Esophagus squamous epithelium (tissue), 5 donors: Measurements from ENCODE around the gene SYP. TPM values are rescaled to one million over a fixed set of nuclear protein-coding genes. Genes with fewer than 3 reads are reported as not detected.

Experiments
- DNase-seq: peaks from one replicate; lab custom pipeline; 2025; lab: John Stamatoyannopoulos, UW
- H3K27ac ChIP-seq, 4 donors: fragments of 200-600 bp; sonication (generic); one replicate each; pipeline ENCODE4 v1.5.1; 2016 to 2019; ENCODE audit warnings: mild to moderate bottlenecking in 1 of 4
- H3K27me3 ChIP-seq, 4 donors: fragments of 200-600 bp; sonication (generic); 1 replicate in 3 of 4; 2 replicates in 1 of 4; pipeline versions ENCODE4 v1.5.1 to v1.6.0; 2017 to 2021; ENCODE audit warnings: antibody characterized with exemption in 1 of 4
- H3K36me3 ChIP-seq, 3 donors: fragments of 200-600 bp; sonication (generic); one replicate each; pipeline ENCODE4 v1.5.1; 2016 to 2019
- H3K4me1 ChIP-seq, 3 donors: fragments of 200-600 bp; sonication (generic); one replicate each; pipeline ENCODE4 v1.5.1; 2017 to 2019
- H3K4me3 ChIP-seq, 4 donors: fragments of 200-600 bp; sonication (generic); 1 replicate in 3 of 4; 2 replicates in 1 of 4; pipeline ENCODE4 v1.5.1; 2016 to 2019; ENCODE audit warnings: mild to moderate bottlenecking in 2 of 4, moderate library complexity in 1 of 4
- H3K9me3 ChIP-seq, 3 donors: fragments of 200-600 bp; sonication (generic); one replicate each; pipeline ENCODE4 v1.5.1; 2016 to 2019
- POLR2A ChIP-seq, 4 donors: fragments of 450-650 bp; IDR thresholded peaks; one replicate each; pipeline ENCODE4 v1.6.1; 2017; ENCODE audit warnings: antibody characterized with exemption in 4 of 4, mild to moderate bottlenecking in 4 of 4, moderate library complexity in 3 of 4
- WGBS, 2 donors: methylation state at CpG; one replicate each; pipeline ENCODE4 v1.1.5; 2018; 5-methylcytosine and 5-hydroxymethylcytosine counted together
- intact Hi-C: fragments of 100-400 bp; cut with DNase I; formaldehyde crosslinking; loops from one replicate; pipeline ENCODE4 v1.15.0; 2022
- total RNA-seq, 4 donors: library from RNA; depleted of rRNA; stranded (reverse); fragments of >200 nt; gene quantifications; one replicate each; pipeline ENCODE4 v1.1.0, GENCODE V29; 2016
- TF ChIP-seq, protein P1 (sequence below), 6 experiments: fragments of 450-650 bp in 4 of 6; fragments of 200-600 bp in 2 of 6; sonication (generic) in 2 of 6; IDR thresholded peaks; one replicate each; pipeline ENCODE4 v1.5.1; 2016 to 2019; ENCODE audit warnings: antibody characterized with exemption in 6 of 6, mild to moderate bottlenecking in 4 of 6, moderate library complexity in 4 of 6
- donor health status: DM: yes; HTN: yes; CAD: no.

The SYP gene
- total RNA-seq, 4 donors from 2014 or later, result 0.15 to 0.57 (median 0.37) TPM

DNA sequence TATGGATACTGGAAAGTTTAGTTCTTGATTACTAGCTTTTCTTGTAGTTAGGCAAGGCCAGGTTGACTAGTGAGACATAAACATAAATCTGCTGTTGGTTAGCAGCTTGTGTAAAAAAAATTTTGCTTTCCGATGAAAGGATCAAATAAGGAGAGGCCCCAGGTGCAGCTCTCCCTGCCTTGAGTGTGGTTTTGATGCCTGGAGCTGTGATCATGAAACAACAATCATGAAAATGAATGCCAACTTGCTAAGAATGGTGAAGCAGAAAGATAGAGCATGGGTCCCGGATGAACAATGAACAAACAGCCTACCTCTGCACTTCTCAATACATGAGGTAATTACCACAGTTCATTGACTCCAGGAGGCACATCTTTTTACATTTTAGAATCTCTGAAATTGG lies 14.4 kb upstream of the SYP start:
- Histone ChIP-seq H3K36me3 (no peaks in the 10 kb centered on the region), H3K4me3 (no peak overlapping the region), H3K27me3 (peaks cover 0 to 11% (median 0%) of the 10 kb centered on the region in 4 donors), H3K4me1 (no peaks in the 10 kb centered on the region), H3K9me3 (no peaks in the 10 kb centered on the region), H3K27ac (no peak overlapping the region)
- no peak for DNase-seq
- 66 to 100% methylated on average over 1 to 2 of the region's 2 CpGs for WGBS, 2 donors
- TF ChIP-seq, protein P1, sequence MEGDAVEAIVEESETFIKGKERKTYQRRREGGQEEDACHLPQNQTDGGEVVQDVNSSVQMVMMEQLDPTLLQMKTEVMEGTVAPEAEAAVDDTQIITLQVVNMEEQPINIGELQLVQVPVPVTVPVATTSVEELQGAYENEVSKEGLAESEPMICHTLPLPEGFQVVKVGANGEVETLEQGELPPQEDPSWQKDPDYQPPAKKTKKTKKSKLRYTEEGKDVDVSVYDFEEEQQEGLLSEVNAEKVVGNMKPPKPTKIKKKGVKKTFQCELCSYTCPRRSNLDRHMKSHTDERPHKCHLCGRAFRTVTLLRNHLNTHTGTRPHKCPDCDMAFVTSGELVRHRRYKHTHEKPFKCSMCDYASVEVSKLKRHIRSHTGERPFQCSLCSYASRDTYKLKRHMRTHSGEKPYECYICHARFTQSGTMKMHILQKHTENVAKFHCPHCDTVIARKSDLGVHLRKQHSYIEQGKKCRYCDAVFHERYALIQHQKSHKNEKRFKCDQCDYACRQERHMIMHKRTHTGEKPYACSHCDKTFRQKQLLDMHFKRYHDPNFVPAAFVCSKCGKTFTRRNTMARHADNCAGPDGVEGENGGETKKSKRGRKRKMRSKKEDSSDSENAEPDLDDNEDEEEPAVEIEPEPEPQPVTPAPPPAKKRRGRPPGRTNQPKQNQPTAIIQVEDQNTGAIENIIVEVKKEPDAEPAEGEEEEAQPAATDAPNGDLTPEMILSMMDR (IDR thresholded peaks at IDR 0.05), result no peak
- TF ChIP-seq POLR2A (IDR thresholded peaks at IDR 0.05), result no peak
- intact Hi-C loops, result no loop called here

- Histone ChIP-seq H3K4me3 (no peak overlapping the region), H3K36me3 (no peaks in the 10 kb centered on the region), H3K4me1 (no peaks in the 10 kb centered on the region), H3K27me3 (peaks cover 0 to 13% (median 0%) of the 10 kb centered on the region in 4 donors), H3K27ac (no peak overlapping the region), H3K9me3 (no peaks in the 10 kb centered on the region)
- no peak for DNase-seq
- intact Hi-C loops, result no loop called here
- 57 to 67% methylated on average over 1 of the region's 1 CpG for WGBS, 2 donors
- TF ChIP-seq POLR2A (IDR thresholded peaks at IDR 0.05), result no peak
- TF ChIP-seq, protein P1 (IDR thresholded peaks at IDR 0.05), result no peak
Observed at GRCh38 chrX:49212861-49213260, 12.9 kb upstream of the SYP start.

DNA sequence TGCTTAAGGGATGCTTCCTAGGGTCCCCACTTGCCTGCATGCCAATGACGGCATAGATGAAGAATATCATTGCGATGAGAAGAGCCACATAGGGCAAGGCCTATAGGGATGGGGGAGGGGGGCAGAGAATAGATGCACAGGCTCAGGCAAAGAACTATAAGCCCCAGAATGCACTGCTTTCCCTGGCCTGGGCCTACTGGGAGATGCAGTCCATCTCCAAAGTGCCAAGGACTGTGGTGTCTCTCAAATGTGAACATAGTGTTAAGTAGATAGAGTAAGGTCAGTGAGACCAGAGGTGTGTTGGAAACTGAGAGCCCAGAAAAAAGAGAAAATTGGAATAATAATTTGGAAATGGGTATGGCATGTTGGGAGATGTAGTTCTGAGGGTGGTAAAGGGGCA lies 12.2 kb upstream of the SYP start:
- intact Hi-C loops, result no loop called here
- TF ChIP-seq, protein P1 (IDR thresholded peaks at IDR 0.05), result no peak
- no peak for TF ChIP-seq POLR2A (IDR thresholded peaks at IDR 0.05)
- 80% methylated on average over 1 of the region's 2 CpGs; no CpG with 5 or more reads in 1 of the 2 donors for WGBS, 2 donors
- no peak overlapping the region for H3K4me3 ChIP-seq
- H3K27me3 ChIP-seq, result peaks cover 0 to 13% (median 0%) of the 10 kb centered on the region in 4 donors
- H3K4me1 ChIP-seq, result no peaks in the 10 kb centered on the region
- no peak overlapping the region for H3K27ac ChIP-seq
- no peaks in the 10 kb centered on the region for H3K36me3 ChIP-seq
- no peaks in the 10 kb centered on the region for H3K9me3 ChIP-seq
- DNase-seq, result no peak

DNA sequence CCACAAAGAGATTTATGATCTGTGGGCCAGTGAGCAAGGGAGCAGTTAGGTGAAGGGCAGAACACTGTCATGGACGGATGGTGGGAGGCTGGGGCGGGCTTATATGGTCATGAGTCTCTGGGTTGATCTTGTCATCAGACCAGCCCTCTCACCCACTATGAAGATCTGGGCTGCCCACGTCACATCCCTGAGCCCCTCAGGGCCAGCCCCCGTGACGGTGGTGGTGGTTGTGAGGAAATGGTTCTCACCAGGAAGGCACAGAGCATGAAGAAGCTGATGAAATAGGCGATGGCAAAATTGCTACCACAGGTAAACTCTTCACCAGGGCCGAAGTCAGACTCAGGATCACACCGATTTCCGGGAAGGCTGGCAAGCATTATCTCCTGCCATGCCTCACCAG lies 11.1 kb upstream of the SYP start:
- peaks cover 0 to 13% (median 0%) of the 10 kb centered on the region in 4 donors for H3K27me3 ChIP-seq
- TF ChIP-seq POLR2A (IDR thresholded peaks at IDR 0.05), result no peak
- TF ChIP-seq, protein P1 (IDR thresholded peaks at IDR 0.05), result no peak

DNA sequence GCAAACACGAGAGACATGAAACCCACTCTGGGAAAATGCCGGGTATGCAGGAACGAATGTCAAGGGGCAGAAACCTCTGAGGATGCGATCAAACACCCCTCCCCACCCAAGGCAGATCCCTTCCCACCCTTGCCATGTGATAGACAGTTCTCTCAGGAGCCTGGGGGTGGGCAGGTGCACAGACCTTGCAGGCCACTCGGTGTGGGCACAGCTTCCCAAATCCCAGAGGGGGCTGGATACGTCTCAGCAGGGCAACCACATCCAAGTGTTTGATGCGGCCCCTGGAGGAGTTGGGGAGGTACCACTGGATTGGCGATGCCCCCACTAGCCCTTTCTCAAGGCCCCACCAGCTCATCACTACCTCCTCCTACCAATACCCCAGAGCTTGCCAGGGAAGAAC lies 10.4 kb upstream of the SYP start:
- intact Hi-C loops, result no loop called here
- WGBS, 2 donors, result 70 to 79% methylated on average over 2 to 3 of the region's 8 CpGs
- H3K4me1 ChIP-seq, result no peaks in the 10 kb centered on the region
- no peaks in the 10 kb centered on the region for H3K9me3 ChIP-seq
- no peak for DNase-seq
- no peak overlapping the region for H3K4me3 ChIP-seq
- no peaks in the 10 kb centered on the region for H3K36me3 ChIP-seq
- TF ChIP-seq POLR2A (IDR thresholded peaks at IDR 0.05), result no peak
- TF ChIP-seq, protein P1 (IDR thresholded peaks at IDR 0.05), result no peak
- peaks cover 0 to 13% (median 0%) of the 10 kb centered on the region in 4 donors for H3K27me3 ChIP-seq
- no peak overlapping the region for H3K27ac ChIP-seq

More for the DNA sequence above, 11.1 kb upstream of the SYP start:
- no peak for DNase-seq
- H3K4me3 ChIP-seq, result no peak overlapping the region
- no peaks in the 10 kb centered on the region for H3K4me1 ChIP-seq
- H3K9me3 ChIP-seq, result no peaks in the 10 kb centered on the region
- no peaks in the 10 kb centered on the region for H3K36me3 ChIP-seq
- intact Hi-C loops, result no loop called here
- no peak overlapping the region for H3K27ac ChIP-seq
- WGBS, 2 donors, result 88% methylated on average over 5 of the region's 9 CpGs; no CpG with 5 or more reads in 1 of the 2 donors
